K562 (cell line): ENCODE results near the gene CAMK2G. TPM values are rescaled to one million over a fixed set of nuclear protein-coding genes. Genes with fewer than 3 reads are reported as not detected.

Source experiments
- ATAC-seq: fragments of 200-7000 bp; cut with Tn5 transposase; 3 replicates; pipeline ENCODE4 v1.9.1; 2020; ENCODE audit warnings: moderate library complexity
- BruUV-seq: library from RNA; stranded (reverse); fragments of 400-500 nt; replicated peaks from 2 replicates; lab custom pipeline; 2021; lab: Mats Ljungman, UMichigan
- CTCF ChIA-PET: fragments of 300-600 bp; formaldehyde crosslinking; extraction: SDS; loops from one replicate; lab custom pipeline; 2021; ENCODE audit warnings: low intra/inter-chr PET ratio; lab: Yijun Ruan, JAX
- POLR2A ChIA-PET: fragments of 300-600, 350-650 bp; sonication (Branson Sonifier 250); formaldehyde crosslinking; extraction: SDS; loops from one replicate; lab custom pipeline; 2021; ENCODE audit warnings: antibody characterized with exemption, inconsistent platforms; lab: Yijun Ruan, JAX
- DNase-seq, 4 experiments: peaks; one replicate each; pipeline versions ENCODE4 v3.0.0 to v3.0.0-alpha.2; 2011 to 2018; ENCODE audit warnings: low spot score in 3 of 4, mixed read lengths in 3 of 4; ENCODE audit errors: extremely low read depth in 1 of 4
- FAIRE-seq: peaks from 2 replicates; lab custom pipeline; 2011; peaks lifted over from hg19 to GRCh38; lab: Jason Lieb, UNC
- H2AFZ ChIP-seq: 2 replicates; pipeline ENCODE4 v1.6.0; 2011; ENCODE audit warnings: low read depth, low read length, control low read depth, inconsistent platforms
- H3K27ac ChIP-seq: fragments of 200-600 bp; 3 replicates; pipeline ENCODE4 v1.8.0; 2011; ENCODE audit warnings: low read depth, mild to moderate bottlenecking, control low read depth, inconsistent platforms, low read length, moderate library complexity, mixed read lengths; ENCODE audit errors: extremely low read depth
- H3K27me3 ChIP-seq, 2 experiments: fragments of 300-600 bp in 1 of 2; 2 replicates in 1 of 2; 3 replicates in 1 of 2; pipeline versions ENCODE4 v1.6.0 to v1.8.0; 2011; ENCODE audit warnings: inconsistent platforms in 2 of 2, low read length in 2 of 2, mild to moderate bottlenecking in 1 of 2, mixed read lengths in 1 of 2, moderate library complexity in 1 of 2; ENCODE audit not compliant: control insufficient read depth in 2 of 2, insufficient read depth in 2 of 2
- H3K36me3 ChIP-seq: fragments of 300-600 bp; 3 replicates; pipeline ENCODE4 v1.8.0; 2011; ENCODE audit warnings: mild to moderate bottlenecking, low read length, inconsistent platforms; ENCODE audit not compliant: control insufficient read depth, insufficient read depth
- H3K4me1 ChIP-seq, 2 experiments: fragments of 200-600 bp in 1 of 2; replicated peaks in 1 of 2; 2 replicates in 1 of 2; 3 replicates in 1 of 2; pipeline versions ENCODE4 v1.5.1 to v1.8.0; 2011; ENCODE audit warnings: inconsistent platforms in 2 of 2, low read length in 2 of 2, mild to moderate bottlenecking in 1 of 2, mixed read lengths in 1 of 2, moderate library complexity in 1 of 2; ENCODE audit not compliant: control insufficient read depth in 2 of 2, insufficient read depth in 2 of 2
- H3K4me2 ChIP-seq: 2 replicates; pipeline ENCODE4 v1.6.1; 2011; ENCODE audit warnings: low read length, control low read depth, inconsistent platforms, mixed read lengths; ENCODE audit not compliant: insufficient read depth
- H3K4me3 ChIP-seq: fragments of 200-600 bp; sonication (generic), shearing (Covaris generic); 2 replicates; pipeline ENCODE4 v1.5.1; 2016; ENCODE audit warnings: control low read depth, inconsistent platforms
- H3K79me2 ChIP-seq: fragments of 200-600 bp; 3 replicates; pipeline ENCODE4 v1.8.0; 2011; ENCODE audit warnings: low read length, inconsistent platforms; ENCODE audit not compliant: control insufficient read depth, insufficient read depth
- H3K9ac ChIP-seq, 2 experiments: 2 replicates each; pipeline versions ENCODE4 v1.6.0 to v1.6.1; 2011; ENCODE audit warnings: low read depth in 2 of 2, low read length in 2 of 2, control low read depth in 1 of 2, inconsistent platforms in 1 of 2, mild to moderate bottlenecking in 1 of 2, mixed read lengths in 1 of 2; ENCODE audit not compliant: insufficient read depth in 1 of 2
- H3K9me1 ChIP-seq: one replicate; pipeline ENCODE4 v1.6.0; 2011; ENCODE audit warnings: inconsistent platforms, mild to moderate bottlenecking, low read length, moderate library complexity; ENCODE audit not compliant: control insufficient read depth, insufficient read depth
- H3K9me3 ChIP-seq: replicated peaks from 2 replicates; pipeline ENCODE4 v1.5.1; 2011; ENCODE audit warnings: low read depth, low read length, inconsistent platforms; ENCODE audit not compliant: control insufficient read depth, insufficient read depth
- H4K20me1 ChIP-seq: replicated peaks from 2 replicates; pipeline ENCODE4 v1.6.1; 2011; ENCODE audit warnings: low read length, inconsistent platforms, mixed read lengths; ENCODE audit not compliant: control insufficient read depth, insufficient read depth
- ARHGAP35 ChIP-seq: fragments of 450-650 bp; IDR thresholded peaks from 2 replicates; pipeline ENCODE4 v1.6.1; 2018; ENCODE audit not compliant: partially characterized antibody
- ATF1 ChIP-seq, 2 experiments: fragments of 450-650 bp in 1 of 2; IDR thresholded peaks; 2 replicates each; pipeline ENCODE4 v1.6.1; 2016; ENCODE audit warnings: missing compliant biosample characterization in 1 of 2, missing genetic modification characterization in 1 of 2
- BDP1 ChIP-seq: IDR thresholded peaks from 3 replicates; pipeline ENCODE4 v1.6.1; 2011; ENCODE audit not compliant: insufficient read length, insufficient read depth
- EZH2 ChIP-seq: IDR thresholded peaks from 2 replicates; pipeline ENCODE4 v1.6.1; 2012; ENCODE audit warnings: low read depth, mild to moderate bottlenecking, inconsistent platforms, low read length, borderline replicate concordance
- KDM1A ChIP-seq, 2 experiments: fragments of 450-650 bp; IDR thresholded peaks; 2 replicates each; pipeline ENCODE4 v1.6.1; 2016; ENCODE audit warnings: mild to moderate bottlenecking in 2 of 2
- PHF20 ChIP-seq: fragments of 450-650 bp; IDR thresholded peaks from 2 replicates; pipeline ENCODE4 v1.6.1; 2018; ENCODE audit not compliant: partially characterized antibody
- RBM14 ChIP-seq: fragments of 200-400 bp; formaldehyde crosslinking; IDR thresholded peaks from 2 replicates; pipeline ENCODE4 v1.6.1; 2018; ENCODE audit warnings: low read depth, mild to moderate bottlenecking, low read length, moderate library complexity, borderline replicate concordance; ENCODE audit not compliant: insufficient read depth
- TEAD4 ChIP-seq, 2 experiments: sonication (generic) in 1 of 2; formaldehyde crosslinking in 1 of 2; IDR thresholded peaks; 2 replicates each; pipeline versions ENCODE4 v1.6.1 to v1.8.0; 2012 to 2022; ENCODE audit warnings: borderline replicate concordance in 1 of 2, inconsistent platforms in 1 of 2, low read length in 1 of 2, mild to moderate bottlenecking in 1 of 2, missing genetic modification reagents in 1 of 2
- ZNF408 ChIP-seq: fragments of 250-450 bp; sonication (Bioruptor Pico); IDR thresholded peaks from 2 replicates; pipeline ENCODE4 v1.4.0; 2020; ENCODE audit warnings: low read depth, mild to moderate bottlenecking, moderate library complexity
- ZNF778 ChIP-seq: fragments of 450-650 bp; formaldehyde crosslinking; IDR thresholded peaks from 2 replicates; pipeline ENCODE4 v1.4.0; 2020; ENCODE audit warnings: mild to moderate bottlenecking, moderate library complexity
- WGBS: fragments of 100-300 bp; shearing (Covaris generic); methylation state at CpG from one replicate; pipeline ENCODE4 v1.1.6; 2016; ENCODE audit warnings: low coverage, mixed read lengths; ENCODE audit not compliant: insufficient coverage; ENCODE audit errors: missing lambda C conversion rate; 5-methylcytosine and 5-hydroxymethylcytosine counted together
- in situ Hi-C: fragments of 300-500 bp; cut with MboI; formaldehyde crosslinking; loops from 4 replicates; pipeline ENCODE4 v1.15.0; 2018; ENCODE audit warnings: inconsistent platforms, mixed read lengths
- intact Hi-C: fragments of 100-400 bp; cut with micrococcal nuclease; formaldehyde crosslinking; loops from 2 replicates; pipeline ENCODE4 v1.14.2; 2022
- polyA plus RNA-seq, 8 experiments: library from polyadenylated mRNA; depleted of rRNA in 4 of 8; stranded (reverse) in 5 of 8; unstranded in 3 of 8; fragments of >200 nt; fragmentation: Nextera tagmentation in 2 of 8; fragmentation: Illumina TruSeq in 1 of 8; extraction: Ambion mirVana in 2 of 8; extraction: Trizol in 1 of 8; gene quantifications; 2 replicates each; pipeline versions ENCODE4 v1.2.1 to v1.2.3, GENCODE V29; 2011 to 2014; ENCODE audit warnings: inconsistent platforms in 1 of 8, missing spikeins in 1 of 8
- total RNA-seq, 7 experiments: library from RNA; depleted of rRNA in 6 of 7; stranded (reverse); fragments of >200 nt in 6 of 7; fragmentation: Illumina TruSeq in 2 of 7; extraction: Trizol in 2 of 7; gene quantifications; 2 replicates each; pipeline versions ENCODE4 v1.2.1 to v1.2.3, GENCODE V29; 2011 to 2021; ENCODE audit warnings: low replicate concordance in 1 of 7
- TF ChIP-seq, protein P1 (sequence below): sonication (generic); formaldehyde crosslinking; IDR thresholded peaks from 2 replicates; pipeline ENCODE4 v1.8.0; 2022; ENCODE audit warnings: missing genetic modification reagents, mild to moderate bottlenecking, moderate library complexity, borderline replicate concordance
- TF ChIP-seq, protein P2 (sequence below): sonication (generic); formaldehyde crosslinking; IDR thresholded peaks from 2 replicates; pipeline ENCODE4 v1.4.0; 2020; ENCODE audit warnings: mild to moderate bottlenecking, missing genetic modification reagents
- TF ChIP-seq, protein P3 (sequence below), 2 experiments: fragments of 200-800 bp in 1 of 2; sonication (Bioruptor generic) in 1 of 2; sonication (generic) in 1 of 2; formaldehyde crosslinking in 1 of 2; IDR thresholded peaks in 1 of 2; conservative IDR thresholded peaks in 1 of 2; 2 replicates each; pipeline versions ENCODE4 v1.5.0 to v1.6.1; 2016 to 2020; ENCODE audit warnings: missing compliant biosample characterization in 1 of 2, missing genetic modification characterization in 1 of 2, missing genetic modification reagents in 1 of 2
- TF ChIP-seq, protein P4 (sequence below), 3 experiments: IDR thresholded peaks in 2 of 3; conservative IDR thresholded peaks in 1 of 3; 2 replicates each; pipeline ENCODE4 v1.5.1; 2011 to 2012; ENCODE audit warnings: low read length in 3 of 3, mild to moderate bottlenecking in 3 of 3, control low read depth in 2 of 3, improper control_type of control experiment in 1 of 3, inconsistent platforms in 1 of 3, low read depth in 1 of 3, mixed read lengths in 1 of 3, moderate library complexity in 1 of 3; ENCODE audit not compliant: insufficient read depth in 2 of 3

Gene CAMK2G
- total and polyA plus RNA-seq, 9 of the 15 experiments (the other 6 are each of a cell fraction or from before 2014, with no cell fraction given), result 9.0 to 37.9 (median 32.6) TPM

- Histone ChIP-seq H2AFZ (no peak overlapping the region), H3K27ac (no peak overlapping the region), H3K79me2 (no peaks in the 10 kb centered on the region; the same call in 2 of the 3 replicates), H3K9me3 (no peaks in the 10 kb centered on the region), H3K9ac (peak overlapping the region in 1 of 2 experiments; percentile 76; a peak in 2 of 4 replicates), H4K20me1 (no peaks in the 10 kb centered on the region), H3K9me1 (no peaks in the 10 kb centered on the region), H3K4me3 (no peak overlapping the region), H3K27me3 (no peaks in the 10 kb centered on the region), H3K36me3 (peaks cover 40% of the 10 kb centered on the region; the same call in 2 of the 3 replicates), H3K4me2 (no peak overlapping the region), H3K4me1 (peaks cover 44 to 48% of the 10 kb centered on the region in 2 experiments)
- in situ Hi-C loops (no loop called here), intact Hi-C loops (no loop called here)
- FAIRE-seq (no peak), ATAC-seq (0 out of 3 replicates have a peak, but pooled peaks have one; percentile 10), DNase-seq (peak in 1 of 4 experiments; percentile 30)
- POLR2A ChIA-PET, result interaction anchor here (0.6 to 1.5 kb wide), 8 partner anchors 9 to 184 kb away, joined by 3 to 7 read pairs (median 3); no protein-coding TSS in a partner anchor
- BruUV-seq, result no TSS peak
- CTCF ChIA-PET, result no interaction called here
- WGBS, result 93% methylated on average over 20 of the region's 20 CpGs
- TF ChIP-seq ZNF778 (CRISPR knock-in tag), result no peak
- TF ChIP-seq, protein P1, sequence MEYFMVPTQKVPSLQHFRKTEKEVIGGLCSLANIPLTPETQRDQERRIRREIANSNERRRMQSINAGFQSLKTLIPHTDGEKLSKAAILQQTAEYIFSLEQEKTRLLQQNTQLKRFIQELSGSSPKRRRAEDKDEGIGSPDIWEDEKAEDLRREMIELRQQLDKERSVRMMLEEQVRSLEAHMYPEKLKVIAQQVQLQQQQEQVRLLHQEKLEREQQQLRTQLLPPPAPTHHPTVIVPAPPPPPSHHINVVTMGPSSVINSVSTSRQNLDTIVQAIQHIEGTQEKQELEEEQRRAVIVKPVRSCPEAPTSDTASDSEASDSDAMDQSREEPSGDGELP, result 0 out of 2 replicates have a peak, but pooled peaks have one; percentile 7
- no peak for TF ChIP-seq ZNF408 (CRISPR knock-in tag)
- TF ChIP-seq, protein P2, sequence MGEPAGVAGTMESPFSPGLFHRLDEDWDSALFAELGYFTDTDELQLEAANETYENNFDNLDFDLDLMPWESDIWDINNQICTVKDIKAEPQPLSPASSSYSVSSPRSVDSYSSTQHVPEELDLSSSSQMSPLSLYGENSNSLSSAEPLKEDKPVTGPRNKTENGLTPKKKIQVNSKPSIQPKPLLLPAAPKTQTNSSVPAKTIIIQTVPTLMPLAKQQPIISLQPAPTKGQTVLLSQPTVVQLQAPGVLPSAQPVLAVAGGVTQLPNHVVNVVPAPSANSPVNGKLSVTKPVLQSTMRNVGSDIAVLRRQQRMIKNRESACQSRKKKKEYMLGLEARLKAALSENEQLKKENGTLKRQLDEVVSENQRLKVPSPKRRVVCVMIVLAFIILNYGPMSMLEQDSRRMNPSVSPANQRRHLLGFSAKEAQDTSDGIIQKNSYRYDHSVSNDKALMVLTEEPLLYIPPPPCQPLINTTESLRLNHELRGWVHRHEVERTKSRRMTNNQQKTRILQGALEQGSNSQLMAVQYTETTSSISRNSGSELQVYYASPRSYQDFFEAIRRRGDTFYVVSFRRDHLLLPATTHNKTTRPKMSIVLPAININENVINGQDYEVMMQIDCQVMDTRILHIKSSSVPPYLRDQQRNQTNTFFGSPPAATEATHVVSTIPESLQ (CRISPR knock-in tag), result no peak
- no peak for TF ChIP-seq KDM1A (IDR thresholded peaks at IDR 0.05)
- TF ChIP-seq BDP1, result no peak
- TF ChIP-seq, protein P3, sequence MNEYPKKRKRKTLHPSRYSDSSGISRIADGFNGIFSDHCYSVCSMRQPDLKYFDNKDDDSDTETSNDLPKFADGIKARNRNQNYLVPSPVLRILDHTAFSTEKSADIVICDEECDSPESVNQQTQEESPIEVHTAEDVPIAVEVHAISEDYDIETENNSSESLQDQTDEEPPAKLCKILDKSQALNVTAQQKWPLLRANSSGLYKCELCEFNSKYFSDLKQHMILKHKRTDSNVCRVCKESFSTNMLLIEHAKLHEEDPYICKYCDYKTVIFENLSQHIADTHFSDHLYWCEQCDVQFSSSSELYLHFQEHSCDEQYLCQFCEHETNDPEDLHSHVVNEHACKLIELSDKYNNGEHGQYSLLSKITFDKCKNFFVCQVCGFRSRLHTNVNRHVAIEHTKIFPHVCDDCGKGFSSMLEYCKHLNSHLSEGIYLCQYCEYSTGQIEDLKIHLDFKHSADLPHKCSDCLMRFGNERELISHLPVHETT (CRISPR knock-in tag; conservative IDR thresholded peaks at IDR 0.05 in 1 of 2, IDR thresholded peaks at IDR 0.05 in 1 of 2), result no peak
- no peak for TF ChIP-seq ATF1 (CRISPR knock-in tag; IDR thresholded peaks at IDR 0.05)
- no peak for TF ChIP-seq ATF1 (tag; IDR thresholded peaks at IDR 0.05)
- no peak for TF ChIP-seq PHF20
- TF ChIP-seq RBM14, result 0 out of 2 replicates have a peak, but pooled peaks have one; percentile 25
- TF ChIP-seq TEAD4 (IDR thresholded peaks at IDR 0.05; ENCODE audit: low read length), result no peak
- TF ChIP-seq TEAD4 (CRISPR knock-in tag; IDR thresholded peaks at IDR 0.05; ENCODE audit: borderline replicate concordance), result peak; percentile 32; the same call in 1 of the 2 replicates
- TF ChIP-seq, protein P4, sequence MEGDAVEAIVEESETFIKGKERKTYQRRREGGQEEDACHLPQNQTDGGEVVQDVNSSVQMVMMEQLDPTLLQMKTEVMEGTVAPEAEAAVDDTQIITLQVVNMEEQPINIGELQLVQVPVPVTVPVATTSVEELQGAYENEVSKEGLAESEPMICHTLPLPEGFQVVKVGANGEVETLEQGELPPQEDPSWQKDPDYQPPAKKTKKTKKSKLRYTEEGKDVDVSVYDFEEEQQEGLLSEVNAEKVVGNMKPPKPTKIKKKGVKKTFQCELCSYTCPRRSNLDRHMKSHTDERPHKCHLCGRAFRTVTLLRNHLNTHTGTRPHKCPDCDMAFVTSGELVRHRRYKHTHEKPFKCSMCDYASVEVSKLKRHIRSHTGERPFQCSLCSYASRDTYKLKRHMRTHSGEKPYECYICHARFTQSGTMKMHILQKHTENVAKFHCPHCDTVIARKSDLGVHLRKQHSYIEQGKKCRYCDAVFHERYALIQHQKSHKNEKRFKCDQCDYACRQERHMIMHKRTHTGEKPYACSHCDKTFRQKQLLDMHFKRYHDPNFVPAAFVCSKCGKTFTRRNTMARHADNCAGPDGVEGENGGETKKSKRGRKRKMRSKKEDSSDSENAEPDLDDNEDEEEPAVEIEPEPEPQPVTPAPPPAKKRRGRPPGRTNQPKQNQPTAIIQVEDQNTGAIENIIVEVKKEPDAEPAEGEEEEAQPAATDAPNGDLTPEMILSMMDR (IDR thresholded peaks at IDR 0.05 in 2 of 3, conservative IDR thresholded peaks at IDR 0.05 in 1 of 3; ENCODE audit: insufficient read depth in 2 of 3, low read depth in 1 of 3, low read length in 3 of 3), result peak in 2 of 3 experiments; percentile 9 to 11; a peak in 2 of 6 replicates
- no peak for TF ChIP-seq ARHGAP35
- no peak for TF ChIP-seq EZH2
Observed at GRCh38 chr10:73819513-73820093, 54.8 kb downstream of the CAMK2G start.
